Stomach smooth muscle (tissue), 2 donors: ENCODE measurements around the gene SYCP3.
A peak's percentile ranks its signal among the peaks of the same experiment; 100 is the strongest.

Experiments used
- H3K27ac ChIP-seq: one replicate; pipeline ENCODE4 v1.7.0; 2013; ENCODE audit warnings: mild to moderate bottlenecking, low read length, inconsistent platforms
- H3K27me3 ChIP-seq, 2 donors: one replicate each; pipeline ENCODE4 v1.7.0; 2013; ENCODE audit warnings: low read length in 2 of 2; ENCODE audit not compliant: insufficient read depth in 2 of 2, control insufficient read depth in 1 of 2
- H3K36me3 ChIP-seq, 2 donors: one replicate each; pipeline ENCODE4 v1.7.0; 2013; ENCODE audit warnings: low read length in 2 of 2; ENCODE audit not compliant: control insufficient read depth in 2 of 2, insufficient read depth in 2 of 2
- H3K4me1 ChIP-seq: one replicate; pipeline ENCODE4 v1.7.0; 2013; ENCODE audit warnings: low read length; ENCODE audit not compliant: control insufficient read depth, insufficient read depth
- H3K4me3 ChIP-seq, 2 donors: one replicate each; pipeline ENCODE4 v1.7.0; 2013; ENCODE audit warnings: low read length in 2 of 2
- H3K9ac ChIP-seq, 2 donors: one replicate each; pipeline ENCODE4 v1.7.0; 2013; ENCODE audit warnings: low read length in 2 of 2, mild to moderate bottlenecking in 1 of 2
- H3K9me3 ChIP-seq, 2 donors: one replicate each; pipeline ENCODE4 v1.7.0; 2013; ENCODE audit warnings: low read length in 2 of 2; ENCODE audit not compliant: control insufficient read depth in 2 of 2
- donor health status: healthy.
- donor health status: Pancreatic carcinoma.

The SYCP3 gene

DNA sequence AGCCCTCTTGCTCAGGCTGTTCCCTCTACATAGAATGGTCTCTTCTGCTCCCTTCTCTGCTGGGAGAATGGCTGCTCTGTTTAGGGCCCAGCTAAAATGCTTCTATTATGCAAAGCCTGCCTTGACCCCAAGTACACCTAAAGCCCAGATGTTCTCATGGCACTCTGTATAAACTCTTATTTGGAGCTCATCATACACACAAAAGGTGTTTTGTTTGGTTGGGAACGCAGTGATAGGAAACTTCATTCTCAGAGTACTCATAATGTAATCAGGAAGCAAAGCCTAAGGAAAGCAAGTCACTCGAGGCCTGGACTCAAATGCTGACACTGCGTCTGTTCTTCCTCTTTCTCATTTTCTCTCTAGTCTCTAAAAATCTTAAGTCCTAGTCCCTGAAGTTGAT, 38.2 kb upstream of the SYCP3 start:
- Histone ChIP-seq H3K9me3 (no peaks in the 10 kb centered on the region), H3K4me1 (no peaks in the 10 kb centered on the region), H3K4me3 (no peak overlapping the region), H3K27me3 (no peaks in the 10 kb centered on the region), H3K9ac (peak overlapping the region in 1 of 2 donors; percentile 6), H3K27ac (no peak overlapping the region), H3K36me3 (peaks cover 0 to 4% of the 10 kb centered on the region in 2 donors)

- Histone ChIP-seq H3K9me3 (no peaks in the 10 kb centered on the region), H3K4me1 (no peaks in the 10 kb centered on the region), H3K4me3 (no peak overlapping the region), H3K36me3 (peaks cover 0 to 4% of the 10 kb centered on the region in 2 donors), H3K27ac (no peak overlapping the region), H3K27me3 (no peaks in the 10 kb centered on the region), H3K9ac (no peak overlapping the region)
These were observed 36.6 kb upstream of the SYCP3 start for GRCh38 chr12:101775816-101776215.

- no peak overlapping the region for H3K9ac ChIP-seq
- H3K36me3 ChIP-seq = peaks cover 0 to 7% of the 10 kb centered on the region in 2 donors
- no peaks in the 10 kb centered on the region for H3K4me1 ChIP-seq
- H3K27me3 ChIP-seq = no peaks in the 10 kb centered on the region
- H3K9me3 ChIP-seq = no peaks in the 10 kb centered on the region
- H3K4me3 ChIP-seq = no peak overlapping the region
- H3K27ac ChIP-seq = no peak overlapping the region
These were observed 34.4 kb upstream of the SYCP3 start for GRCh38 chr12:101773650-101774162.

DNA sequence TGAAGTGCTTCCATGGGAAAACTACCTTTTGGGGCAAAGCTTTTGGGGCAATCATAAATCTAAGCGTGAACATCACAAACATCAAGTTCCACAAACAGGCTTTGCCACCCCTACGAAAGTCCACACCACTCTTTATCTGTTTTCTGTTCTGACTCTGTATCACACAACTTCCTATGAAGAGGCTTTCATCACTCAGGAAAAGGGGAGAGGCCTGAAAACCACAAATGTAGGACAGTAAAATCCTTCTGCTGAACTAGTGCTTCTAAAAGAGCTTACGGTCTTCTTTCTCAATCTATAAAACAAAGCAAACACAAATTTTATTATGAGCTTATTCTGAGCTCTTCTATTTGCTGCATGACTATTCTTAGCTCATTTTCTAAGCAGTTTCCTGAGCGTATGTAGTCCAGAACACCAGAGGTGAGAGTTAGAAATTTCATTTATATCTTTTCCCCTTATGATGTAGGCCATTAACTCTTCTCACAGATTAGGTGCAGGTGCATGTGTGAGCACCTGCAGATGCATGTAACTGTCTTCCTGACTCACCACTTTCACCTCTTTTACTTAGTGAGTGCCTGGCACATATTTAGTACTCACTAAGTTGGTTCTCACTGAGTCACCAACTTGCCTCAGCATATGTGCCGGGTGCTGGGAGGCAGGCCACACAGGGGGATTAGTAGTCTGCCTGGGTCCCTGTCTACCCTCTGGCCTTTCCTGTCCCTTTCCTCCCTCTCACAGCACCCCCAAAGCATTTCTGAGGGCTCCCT, 32.9 kb upstream of the SYCP3 start:
- Histone ChIP-seq H3K9ac (no peak overlapping the region), H3K36me3 (peaks cover 0 to 12% of the 10 kb centered on the region in 2 donors)

DNA sequence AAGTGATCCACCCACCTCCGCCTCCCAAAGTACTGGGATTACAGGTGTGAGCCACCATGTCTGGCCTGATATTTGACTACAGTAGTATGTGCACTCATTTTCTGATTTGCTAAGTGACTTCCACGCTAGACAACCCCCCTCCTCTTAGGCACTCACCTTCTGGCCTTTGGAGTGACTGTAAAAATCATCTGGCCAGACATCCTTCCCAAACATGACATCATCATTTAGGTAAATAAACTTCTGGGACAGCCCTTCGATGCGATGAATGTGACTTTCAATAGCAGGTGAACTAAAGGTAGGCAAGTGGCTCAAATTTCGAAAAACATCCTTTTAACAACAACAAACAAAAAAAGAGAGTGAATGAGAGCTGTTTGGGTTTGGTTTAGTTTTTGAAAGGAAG, 30.6 kb upstream of the SYCP3 start:
- H3K27ac ChIP-seq = no peak overlapping the region
- no peaks in the 10 kb centered on the region for H3K4me1 ChIP-seq
- H3K27me3 ChIP-seq = no peaks in the 10 kb centered on the region
- H3K9ac ChIP-seq = no peak overlapping the region
- peaks cover 6 to 21% of the 10 kb centered on the region in 2 donors for H3K36me3 ChIP-seq
- H3K4me3 ChIP-seq = no peak overlapping the region
- H3K9me3 ChIP-seq = no peaks in the 10 kb centered on the region

More for the DNA sequence above, 32.9 kb upstream of the SYCP3 start:
- Histone ChIP-seq H3K9me3 (no peaks in the 10 kb centered on the region), H3K4me1 (no peaks in the 10 kb centered on the region), H3K27ac (no peak overlapping the region), H3K27me3 (no peaks in the 10 kb centered on the region), H3K4me3 (no peak overlapping the region)

DNA sequence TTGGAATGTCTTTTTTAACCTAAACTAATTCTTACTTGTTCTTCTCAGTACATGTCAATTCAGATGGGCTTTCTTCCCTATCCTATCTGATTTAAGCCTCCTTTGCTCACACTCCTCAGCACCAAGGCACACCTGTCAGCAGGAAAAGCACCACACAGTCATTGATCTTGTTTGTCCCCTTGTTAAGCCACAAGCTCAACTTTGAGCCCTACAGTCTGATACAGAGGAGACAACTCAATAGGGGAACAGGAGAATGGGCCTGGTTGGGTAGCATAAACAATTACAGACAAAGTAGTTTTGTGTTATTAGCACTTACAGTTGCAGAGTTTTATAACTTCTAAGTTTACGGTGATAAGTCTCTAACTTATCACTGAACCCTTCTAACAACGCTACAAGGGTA, 29.5 kb upstream of the SYCP3 start:
- H3K9ac ChIP-seq = no peak overlapping the region
- peaks cover 6 to 21% of the 10 kb centered on the region in 2 donors for H3K36me3 ChIP-seq
- no peak overlapping the region for H3K4me3 ChIP-seq
- H3K27ac ChIP-seq = no peak overlapping the region
- H3K9me3 ChIP-seq = no peaks in the 10 kb centered on the region
- no peaks in the 10 kb centered on the region for H3K4me1 ChIP-seq
- no peaks in the 10 kb centered on the region for H3K27me3 ChIP-seq

GRCh38 chr12:101767537-101767936, 28.3 kb upstream of the SYCP3 start:
- H3K27ac ChIP-seq = no peak overlapping the region
- no peaks in the 10 kb centered on the region for H3K27me3 ChIP-seq
- H3K36me3 ChIP-seq = peaks cover 6 to 23% of the 10 kb centered on the region in 2 donors
- H3K4me3 ChIP-seq = no peak overlapping the region
- no peak overlapping the region for H3K9ac ChIP-seq
- H3K9me3 ChIP-seq = no peaks in the 10 kb centered on the region
- H3K4me1 ChIP-seq = no peaks in the 10 kb centered on the region

DNA sequence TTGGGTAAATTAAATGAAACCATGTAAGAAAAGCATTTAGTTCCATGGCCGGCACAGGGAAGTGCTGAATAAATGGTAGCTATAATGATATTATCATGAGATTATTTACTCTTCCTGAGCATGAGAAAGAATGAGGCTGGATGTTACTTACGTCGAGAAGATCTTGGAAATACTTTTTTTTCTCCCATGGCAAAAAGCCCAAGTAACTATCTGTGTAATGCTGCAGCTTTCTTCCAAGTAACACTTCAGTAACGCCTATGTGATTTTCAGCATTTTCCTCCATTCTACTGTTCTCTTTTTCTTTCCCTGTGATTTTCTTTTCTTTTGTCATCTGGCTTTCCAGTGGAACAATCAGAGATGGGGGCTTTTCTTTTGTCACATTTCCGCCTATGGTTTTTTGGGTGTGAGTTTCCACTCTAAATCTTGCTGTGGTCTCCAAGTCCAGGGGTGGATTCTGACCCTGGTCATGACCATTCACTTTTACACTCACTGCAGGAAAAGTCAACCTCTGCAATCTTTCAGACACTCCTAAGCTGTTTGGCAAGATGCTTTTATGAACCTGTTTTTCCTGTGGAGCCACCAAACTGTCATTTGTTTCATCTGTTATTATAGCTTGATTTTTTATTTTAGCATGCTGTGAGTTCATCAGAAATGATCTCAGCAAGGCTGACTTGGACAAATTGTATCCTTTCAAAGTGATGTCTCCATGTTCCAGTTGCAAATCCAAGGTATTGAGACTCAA, 25.0 kb upstream of the SYCP3 start:
- H3K4me1 ChIP-seq = no peaks in the 10 kb centered on the region

GRCh38 chr12:101763246-101763931, 24.1 kb upstream of the SYCP3 start:
- no peak overlapping the region for H3K9ac ChIP-seq
- peaks cover 6 to 17% of the 10 kb centered on the region in 2 donors for H3K36me3 ChIP-seq
- no peak overlapping the region for H3K27ac ChIP-seq
- H3K27me3 ChIP-seq = no peaks in the 10 kb centered on the region
- no peaks in the 10 kb centered on the region for H3K4me1 ChIP-seq
- H3K4me3 ChIP-seq = no peak overlapping the region
- no peaks in the 10 kb centered on the region for H3K9me3 ChIP-seq

More for the DNA sequence above, 25.0 kb upstream of the SYCP3 start:
- Histone ChIP-seq H3K9me3 (no peaks in the 10 kb centered on the region), H3K36me3 (peaks cover 6 to 17% of the 10 kb centered on the region in 2 donors), H3K9ac (no peak overlapping the region), H3K27ac (no peak overlapping the region), H3K4me3 (no peak overlapping the region), H3K27me3 (no peaks in the 10 kb centered on the region)

DNA sequence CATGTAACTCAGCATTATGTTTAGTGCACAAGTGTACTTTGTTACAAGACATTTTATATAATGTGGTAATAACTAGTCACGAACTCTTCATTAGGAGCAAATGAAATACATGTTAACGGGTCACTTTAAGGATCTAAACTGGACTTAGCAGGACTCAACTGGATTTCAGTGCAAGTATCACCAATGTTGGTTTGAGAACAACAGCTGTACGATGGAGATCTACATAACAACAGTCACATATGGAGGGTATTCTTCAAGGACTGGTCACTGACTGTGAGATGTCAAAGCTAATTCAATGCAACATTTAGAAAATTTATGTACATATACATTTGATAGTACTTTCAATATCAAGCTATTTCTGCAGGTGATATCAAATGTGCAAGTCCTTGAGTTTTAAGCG, 22.5 kb upstream of the SYCP3 start:
- no peaks in the 10 kb centered on the region for H3K27me3 ChIP-seq
- H3K9me3 ChIP-seq = no peaks in the 10 kb centered on the region
- H3K4me1 ChIP-seq = no peaks in the 10 kb centered on the region
- no peak overlapping the region for H3K27ac ChIP-seq
- no peak overlapping the region for H3K9ac ChIP-seq
- no peak overlapping the region for H3K4me3 ChIP-seq
- H3K36me3 ChIP-seq = peaks cover 5 to 9% of the 10 kb centered on the region in 2 donors
